Measurements from ENCODE around the gene FXYD7. TPM values are rescaled to one million over a fixed set of nuclear protein-coding genes. Genes with fewer than 3 reads are reported as not detected.

Gene FXYD7
- total RNA-seq, 2 experiments from 2014 or later = 0.50 to 6.1 TPM

DNA sequence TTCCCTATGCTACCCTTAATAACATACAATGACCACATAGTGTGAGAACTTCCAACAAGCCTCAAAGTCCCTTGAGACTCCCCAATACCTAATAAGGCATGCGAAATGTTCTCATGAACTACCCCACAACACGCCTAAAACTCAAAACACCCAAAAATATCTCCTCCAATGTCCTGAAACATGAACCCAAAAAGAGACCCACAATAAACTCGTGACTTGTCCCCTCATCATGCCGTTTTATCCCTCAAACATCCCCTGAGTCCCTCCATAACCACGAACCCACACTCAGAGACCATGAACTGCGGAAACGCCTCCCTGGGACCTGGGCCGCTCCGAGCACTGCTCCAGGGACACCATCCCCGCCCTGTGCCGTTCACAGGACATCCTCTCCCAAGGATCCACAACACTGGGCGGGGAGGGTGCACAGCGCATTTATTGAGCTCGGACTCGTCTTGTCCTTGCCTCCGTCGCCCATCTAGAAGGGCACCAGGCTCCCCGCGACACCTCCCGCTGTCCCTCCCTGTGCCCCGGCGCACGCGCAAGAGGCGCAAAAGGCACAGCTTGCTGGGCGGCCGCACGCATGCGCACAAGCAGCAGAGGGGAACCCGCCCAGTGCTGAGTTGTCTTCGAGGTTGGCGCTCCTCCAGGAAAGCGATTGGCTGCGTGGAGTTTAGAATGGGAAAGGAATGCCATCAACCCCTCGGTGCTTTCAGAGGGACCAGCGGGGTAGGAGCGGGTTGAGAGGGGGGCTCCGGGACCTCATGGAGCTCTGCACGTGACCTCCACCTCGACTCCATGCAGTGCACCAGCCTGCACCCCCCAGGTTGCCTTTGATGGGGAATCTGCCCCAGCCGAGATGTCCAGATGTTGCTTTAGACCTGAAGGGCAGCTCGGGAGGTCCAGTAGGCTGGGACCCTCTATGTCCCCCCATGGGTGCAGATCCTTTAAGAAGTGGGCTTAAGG, 18.7 kb upstream of the FXYD7 start:
- DNase-seq (ENCODE audit: low spot score) = peak; percentile 89
- BruUV-seq (replicated peaks) = no TSS peak

DNA sequence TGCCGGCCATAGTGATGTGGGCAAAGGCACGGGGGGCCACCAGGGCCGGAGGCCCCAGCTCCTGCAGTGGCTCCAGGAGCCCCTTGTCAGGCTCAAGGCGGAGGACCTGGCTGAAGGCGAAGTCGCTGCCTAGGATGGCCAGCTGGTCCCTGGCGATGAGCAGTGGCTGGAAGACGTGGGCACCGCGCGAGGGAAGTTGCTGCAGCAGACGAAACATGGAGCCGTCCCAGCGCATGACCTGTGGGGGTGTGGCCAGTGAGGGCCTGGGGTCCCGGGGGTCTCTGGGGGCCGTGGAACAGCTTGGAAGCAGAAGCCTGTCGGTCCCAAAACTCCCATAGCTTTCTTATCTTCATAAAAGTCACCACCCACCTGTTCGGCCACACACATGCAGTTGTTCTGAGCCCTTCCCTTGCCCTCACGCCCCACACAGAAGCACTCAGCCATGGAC, 17.8 kb upstream of the FXYD7 start:
- BruUV-seq (replicated peaks) = no TSS peak
- no peak overlapping the region for H2AFZ ChIP-seq (ENCODE audit: low read length)
- no peaks in the 10 kb centered on the region for H3K79me2 ChIP-seq (ENCODE audit: insufficient read depth, low read depth, low read length)
- CTCF ChIA-PET (ENCODE audit: unreplicated experiment) = interaction anchor here (0.9 to 1.3 kb wide), 2 partner anchors 10 to 16 kb away, joined by 4 read pairs; no protein-coding TSS in a partner anchor
- no peak overlapping the region for H3K4me3 ChIP-seq (ENCODE audit: low read depth, low read length, poor library complexity, severe bottlenecking)
- TF ChIP-seq EZH2phosphoT487 (IDR thresholded peaks at IDR 0.05; ENCODE audit: borderline replicate concordance, low read depth, low read length) = no peak
- TF ChIP-seq, protein P1, sequence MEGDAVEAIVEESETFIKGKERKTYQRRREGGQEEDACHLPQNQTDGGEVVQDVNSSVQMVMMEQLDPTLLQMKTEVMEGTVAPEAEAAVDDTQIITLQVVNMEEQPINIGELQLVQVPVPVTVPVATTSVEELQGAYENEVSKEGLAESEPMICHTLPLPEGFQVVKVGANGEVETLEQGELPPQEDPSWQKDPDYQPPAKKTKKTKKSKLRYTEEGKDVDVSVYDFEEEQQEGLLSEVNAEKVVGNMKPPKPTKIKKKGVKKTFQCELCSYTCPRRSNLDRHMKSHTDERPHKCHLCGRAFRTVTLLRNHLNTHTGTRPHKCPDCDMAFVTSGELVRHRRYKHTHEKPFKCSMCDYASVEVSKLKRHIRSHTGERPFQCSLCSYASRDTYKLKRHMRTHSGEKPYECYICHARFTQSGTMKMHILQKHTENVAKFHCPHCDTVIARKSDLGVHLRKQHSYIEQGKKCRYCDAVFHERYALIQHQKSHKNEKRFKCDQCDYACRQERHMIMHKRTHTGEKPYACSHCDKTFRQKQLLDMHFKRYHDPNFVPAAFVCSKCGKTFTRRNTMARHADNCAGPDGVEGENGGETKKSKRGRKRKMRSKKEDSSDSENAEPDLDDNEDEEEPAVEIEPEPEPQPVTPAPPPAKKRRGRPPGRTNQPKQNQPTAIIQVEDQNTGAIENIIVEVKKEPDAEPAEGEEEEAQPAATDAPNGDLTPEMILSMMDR (conservative IDR thresholded peaks at IDR 0.05; ENCODE audit: low read length) = no peak
- POLR2A ChIA-PET = interaction anchor here (0.9 kb wide), 1 partner anchor 137 kb away, joined by 3 read pairs; no protein-coding TSS in a partner anchor
- H3K9me3 ChIP-seq (ENCODE audit: low read length) = no peaks in the 10 kb centered on the region
- no peak for DNase-seq (ENCODE audit: low spot score)
- peak overlapping the region; percentile 74 for H3K4me2 ChIP-seq (ENCODE audit: low read length)
- no peaks in the 10 kb centered on the region for H3K9me2 ChIP-seq (ENCODE audit: insufficient read depth, low read length)
- intact Hi-C loops (cut with micrococcal nuclease; ENCODE audit: unreplicated experiment) = no loop called here
- H3K27ac ChIP-seq (ENCODE audit: low read depth, low read length, poor library complexity, severe bottlenecking) = no peak overlapping the region
- no peaks in the 10 kb centered on the region for H4K20me1 ChIP-seq (ENCODE audit: insufficient read depth, low read length)
- peaks cover 13% of the 10 kb centered on the region for H3K4me1 ChIP-seq (ENCODE audit: insufficient read depth, low read length, poor library complexity, severe bottlenecking)
- H3K36me3 ChIP-seq (ENCODE audit: insufficient read depth, low read length) = no peaks in the 10 kb centered on the region

More for the DNA sequence above, 18.7 kb upstream of the FXYD7 start:
- no peaks in the 10 kb centered on the region for H3K9me3 ChIP-seq (ENCODE audit: low read length)
- peaks cover 13% of the 10 kb centered on the region for H3K4me1 ChIP-seq (ENCODE audit: insufficient read depth, low read length, poor library complexity, severe bottlenecking)
- H2AFZ ChIP-seq (ENCODE audit: low read length) = peak overlapping the region; percentile 85
- intact Hi-C loops (cut with micrococcal nuclease; ENCODE audit: unreplicated experiment) = no loop called here
- no peak overlapping the region for H3K27ac ChIP-seq (ENCODE audit: low read depth, low read length, poor library complexity, severe bottlenecking)
- peak overlapping the region; percentile 58 for H3K4me3 ChIP-seq (ENCODE audit: low read depth, low read length, poor library complexity, severe bottlenecking)
- H3K4me2 ChIP-seq (ENCODE audit: low read length) = peak overlapping the region; percentile 74
- H3K79me2 ChIP-seq (ENCODE audit: insufficient read depth, low read depth, low read length) = no peaks in the 10 kb centered on the region
- H3K9me2 ChIP-seq (ENCODE audit: insufficient read depth, low read length) = no peaks in the 10 kb centered on the region
- TF ChIP-seq EZH2phosphoT487 (IDR thresholded peaks at IDR 0.05; ENCODE audit: borderline replicate concordance, low read depth, low read length) = no peak
- TF ChIP-seq, protein P1 (conservative IDR thresholded peaks at IDR 0.05; ENCODE audit: low read length) = no peak
- no peaks in the 10 kb centered on the region for H4K20me1 ChIP-seq (ENCODE audit: insufficient read depth, low read length)
- CTCF ChIA-PET (ENCODE audit: unreplicated experiment) = interaction anchor here (0.9 to 1.3 kb wide), 2 partner anchors 11 to 17 kb away, joined by 4 read pairs; no protein-coding TSS in a partner anchor
- no peaks in the 10 kb centered on the region for H3K36me3 ChIP-seq (ENCODE audit: insufficient read depth, low read length)
- POLR2A ChIA-PET = interaction anchor here (0.9 to 1.4 kb wide), 3 partner anchors 10 to 136 kb away, joined by 3 to 4 read pairs (median 3); no protein-coding TSS in a partner anchor

Data from OCI-LY7 (cell line).